PFSK-1 (cell line): ENCODE results near the gene CHRDL1.

Experiments
- POLR2AphosphoS5 ChIP-seq: IDR thresholded peaks from 2 replicates; pipeline ENCODE4 v1.6.1; 2012; ENCODE audit warnings: low read depth, mild to moderate bottlenecking, control low read depth, low read length, moderate library complexity
- TAF1 ChIP-seq: IDR thresholded peaks from 2 replicates; pipeline ENCODE4 v1.6.1; 2012; ENCODE audit warnings: low read length, control low read depth, borderline replicate concordance; ENCODE audit not compliant: insufficient read depth
- TF ChIP-seq, protein P1 (sequence below), 2 experiments: IDR thresholded peaks; 2 replicates each; pipeline versions ENCODE4 v1.6.1 to v1.8.0; 2011 to 2012; ENCODE audit warnings: low read depth in 2 of 2, low read length in 2 of 2, control low read depth in 1 of 2, inconsistent platforms in 1 of 2, mild to moderate bottlenecking in 1 of 2, moderate library complexity in 1 of 2; ENCODE audit not compliant: insufficient read depth in 1 of 2

DNA sequence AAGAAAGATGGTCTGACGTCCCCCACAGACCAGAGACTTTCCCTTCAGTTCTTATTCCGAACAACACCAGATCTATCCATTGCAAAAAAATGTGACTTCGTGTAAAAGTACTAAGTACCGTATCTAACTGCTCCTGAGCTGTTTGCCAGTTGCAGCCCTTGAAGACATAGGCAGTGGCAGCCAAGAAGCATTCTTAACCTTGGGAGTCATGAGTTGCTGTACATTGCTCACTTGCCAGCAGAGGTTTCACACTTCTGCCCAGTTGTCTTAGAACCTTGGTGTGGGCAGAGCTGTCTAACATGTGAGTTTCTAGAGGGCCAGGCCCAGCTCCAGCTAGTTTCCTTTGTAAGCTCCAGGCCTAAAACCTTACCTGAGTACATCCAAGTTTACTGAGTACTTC lies 10.5 kb upstream of the CHRDL1 start:
- TF ChIP-seq TAF1 = no peak
- no peak for TF ChIP-seq POLR2AphosphoS5
- TF ChIP-seq, protein P1, sequence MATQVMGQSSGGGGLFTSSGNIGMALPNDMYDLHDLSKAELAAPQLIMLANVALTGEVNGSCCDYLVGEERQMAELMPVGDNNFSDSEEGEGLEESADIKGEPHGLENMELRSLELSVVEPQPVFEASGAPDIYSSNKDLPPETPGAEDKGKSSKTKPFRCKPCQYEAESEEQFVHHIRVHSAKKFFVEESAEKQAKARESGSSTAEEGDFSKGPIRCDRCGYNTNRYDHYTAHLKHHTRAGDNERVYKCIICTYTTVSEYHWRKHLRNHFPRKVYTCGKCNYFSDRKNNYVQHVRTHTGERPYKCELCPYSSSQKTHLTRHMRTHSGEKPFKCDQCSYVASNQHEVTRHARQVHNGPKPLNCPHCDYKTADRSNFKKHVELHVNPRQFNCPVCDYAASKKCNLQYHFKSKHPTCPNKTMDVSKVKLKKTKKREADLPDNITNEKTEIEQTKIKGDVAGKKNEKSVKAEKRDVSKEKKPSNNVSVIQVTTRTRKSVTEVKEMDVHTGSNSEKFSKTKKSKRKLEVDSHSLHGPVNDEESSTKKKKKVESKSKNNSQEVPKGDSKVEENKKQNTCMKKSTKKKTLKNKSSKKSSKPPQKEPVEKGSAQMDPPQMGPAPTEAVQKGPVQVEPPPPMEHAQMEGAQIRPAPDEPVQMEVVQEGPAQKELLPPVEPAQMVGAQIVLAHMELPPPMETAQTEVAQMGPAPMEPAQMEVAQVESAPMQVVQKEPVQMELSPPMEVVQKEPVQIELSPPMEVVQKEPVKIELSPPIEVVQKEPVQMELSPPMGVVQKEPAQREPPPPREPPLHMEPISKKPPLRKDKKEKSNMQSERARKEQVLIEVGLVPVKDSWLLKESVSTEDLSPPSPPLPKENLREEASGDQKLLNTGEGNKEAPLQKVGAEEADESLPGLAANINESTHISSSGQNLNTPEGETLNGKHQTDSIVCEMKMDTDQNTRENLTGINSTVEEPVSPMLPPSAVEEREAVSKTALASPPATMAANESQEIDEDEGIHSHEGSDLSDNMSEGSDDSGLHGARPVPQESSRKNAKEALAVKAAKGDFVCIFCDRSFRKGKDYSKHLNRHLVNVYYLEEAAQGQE (IDR thresholded peaks at IDR 0.05; ENCODE audit: insufficient read depth in 1 of 2, low read depth in 2 of 2, low read length in 2 of 2) = no peak
